ENCODE results near the gene EDA.
"Not testable (repeated sequence)": the region's sequence is repeated elsewhere in the genome, so short reads cannot be mapped to it uniquely, and the experiment has no call there.

The EDA gene

GRCh38 chrX:69748055-69748454 is 132.1 kb downstream of the EDA start:
- no peak for DNase-seq

GRCh38 chrX:69759921-69760625 is 144.2 kb downstream of the EDA start:
- DNase-seq = no peak

GRCh38 chrX:69761633-69762032 is 145.7 kb downstream of the EDA start:
- DNase-seq = no peak

DNA sequence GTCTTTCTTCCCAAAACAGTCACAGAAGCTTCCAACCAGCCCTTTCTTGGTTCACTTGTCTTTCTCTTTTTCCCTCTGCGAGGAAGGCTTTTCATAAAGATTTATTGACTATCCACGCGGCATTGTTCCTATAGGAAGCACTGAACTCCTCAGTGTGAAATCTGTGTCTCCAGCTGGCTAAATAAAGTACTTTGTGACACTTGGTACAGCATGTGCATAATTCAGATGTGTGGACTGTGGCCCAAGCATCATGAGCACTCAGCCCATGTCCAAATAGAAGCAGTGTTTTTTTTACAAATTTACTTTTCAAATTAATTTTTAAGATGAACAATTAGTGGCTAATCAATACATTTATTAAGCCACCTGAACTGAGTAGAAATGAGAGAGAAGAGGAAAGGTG is 146.4 kb downstream of the EDA start:
- no peak for DNase-seq

- no peak for DNase-seq
These were observed 177.5 kb downstream of the EDA start for GRCh38 chrX:69793260-69793935.

- no peak for DNase-seq
These were observed 179.8 kb downstream of the EDA start for GRCh38 chrX:69795702-69796101.

DNA sequence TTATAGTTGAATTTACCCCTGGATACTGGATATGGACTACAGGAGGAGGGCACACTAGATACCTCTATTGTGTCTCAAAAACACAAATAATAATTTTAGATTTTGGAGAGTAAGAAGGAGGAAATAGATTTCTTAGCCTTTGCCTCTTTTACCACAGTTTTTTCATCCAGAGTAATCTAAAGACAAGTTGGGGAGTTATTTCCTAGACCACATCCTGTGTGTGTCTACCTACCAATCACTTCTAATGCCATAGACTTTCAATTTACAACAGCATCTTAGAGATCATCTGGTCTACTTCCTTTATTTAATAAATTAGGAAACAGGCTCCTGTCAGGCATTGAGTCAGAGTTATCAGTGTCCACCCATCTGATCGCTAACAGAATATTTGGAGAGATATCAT is 191.5 kb downstream of the EDA start:
- DNase-seq = no peak

- DNase-seq = no peak
These were observed 192.5 kb downstream of the EDA start for GRCh38 chrX:69808375-69808774.

- no peak for DNase-seq
These were observed 197.8 kb downstream of the EDA start for GRCh38 chrX:69813677-69814076.

GRCh38 chrX:69815063-69815462 is 199.2 kb downstream of the EDA start:
- no peak for DNase-seq

DNA sequence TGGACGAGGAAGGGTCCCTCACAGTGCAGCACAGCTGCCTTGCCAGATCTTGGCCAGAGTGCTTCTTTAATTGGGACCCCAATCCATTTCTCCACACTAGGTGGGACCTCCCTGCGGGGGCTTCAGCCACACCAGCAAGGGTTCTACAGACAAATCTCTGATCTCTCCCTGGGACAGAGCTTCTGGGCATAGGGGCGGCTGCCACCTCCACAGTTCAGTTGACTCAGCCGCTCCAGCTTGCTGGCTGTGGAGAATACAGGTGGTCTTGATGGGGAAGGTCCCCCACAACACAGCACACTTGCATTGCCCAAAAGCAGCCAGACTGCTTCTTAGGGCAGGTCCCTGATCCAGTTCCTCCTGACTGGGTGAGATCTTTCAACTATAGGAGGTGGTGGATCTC is 199.6 kb downstream of the EDA start:
- no peak for DNase-seq

GRCh38 chrX:69844636-69845035 is 228.7 kb downstream of the EDA start:
- DNase-seq = no peak

DNA sequence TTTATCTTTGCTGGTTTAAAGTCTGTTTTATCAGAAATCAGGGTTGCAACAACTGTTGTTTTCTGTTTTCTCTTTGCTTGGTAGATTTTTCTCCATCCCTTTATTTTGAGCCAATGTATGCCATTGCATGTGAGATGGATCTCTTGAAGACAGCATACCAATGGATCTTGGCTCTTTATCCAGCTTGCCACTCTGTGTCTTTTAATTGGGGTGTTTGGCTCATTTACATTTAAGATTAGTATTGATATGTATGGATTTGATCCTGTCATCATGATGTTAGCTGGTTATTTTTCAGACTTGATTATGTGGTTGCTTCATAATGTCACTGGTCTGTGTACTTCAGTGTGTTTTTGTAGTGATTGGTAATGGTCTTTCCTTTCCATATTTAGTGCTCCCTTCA is 244.1 kb downstream of the EDA start:
- not testable (repeated sequence) for DNase-seq

- DNase-seq = no peak
These were observed 260.3 kb downstream of the EDA start for GRCh38 chrX:69876221-69876620.

DNA sequence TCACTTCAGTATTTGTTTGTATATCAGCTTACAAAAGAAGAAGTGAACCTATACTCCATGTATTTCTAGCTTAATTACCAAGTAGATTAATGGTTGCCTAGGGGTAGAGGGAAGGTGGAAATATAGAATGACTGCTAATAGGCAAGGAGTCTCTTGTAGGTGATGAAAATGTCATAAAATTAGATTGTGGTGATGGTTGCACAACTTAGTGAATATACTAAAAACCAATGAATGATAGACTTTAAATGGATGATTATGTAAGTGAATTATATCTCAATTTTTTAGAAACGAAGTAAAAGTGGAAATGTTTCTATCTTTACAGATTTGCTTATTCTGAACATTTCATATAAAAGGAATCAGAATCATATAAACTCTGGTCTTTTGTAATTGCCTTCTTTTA is 268.3 kb downstream of the EDA start:
- no peak for DNase-seq

DNA sequence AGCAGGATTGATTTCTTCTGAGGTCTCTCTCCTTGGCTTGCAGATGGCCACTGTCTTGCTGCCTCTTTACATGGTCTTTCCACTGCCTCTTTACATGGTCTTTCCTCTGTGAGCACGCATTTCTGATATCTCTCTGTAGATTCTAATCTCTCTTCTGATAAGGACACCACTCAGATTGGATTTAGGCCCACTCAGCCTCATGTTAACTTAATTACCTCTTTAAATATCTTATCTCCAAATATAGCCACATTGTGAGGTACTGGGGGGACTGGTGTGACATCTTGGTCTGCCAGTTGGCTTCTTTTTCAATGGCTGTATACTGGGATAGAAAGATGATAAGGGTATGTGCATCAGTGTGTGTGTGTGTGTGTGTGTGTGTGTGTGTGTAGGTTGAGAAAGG is 280.1 kb downstream of the EDA start:
- DNase-seq = no peak

DNA sequence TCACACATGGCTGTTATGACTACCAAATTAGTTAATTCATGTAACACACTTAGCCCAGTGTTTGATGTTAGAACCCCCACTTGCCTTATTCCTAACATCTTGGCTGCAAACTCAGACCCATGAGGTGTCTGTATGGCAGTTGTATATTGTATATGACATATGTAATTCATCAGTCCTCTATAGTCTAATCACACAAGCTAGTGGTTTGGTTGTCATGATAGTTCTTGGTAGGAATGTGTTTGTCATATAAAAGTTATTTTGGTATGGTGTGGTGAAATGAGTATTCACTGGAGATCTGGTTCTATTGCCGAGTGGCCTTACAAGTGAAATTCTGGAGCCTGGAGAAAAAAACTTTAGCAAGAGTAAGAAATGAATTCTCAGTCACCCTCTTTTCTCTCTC is 284.6 kb downstream of the EDA start:
- no peak for DNase-seq

- DNase-seq = no peak
These were observed 290.5 kb downstream of the EDA start for GRCh38 chrX:69906447-69906846.

GRCh38 chrX:69914781-69915180 is 298.9 kb downstream of the EDA start:
- no peak for DNase-seq

- no peak for DNase-seq
These were observed 303.8 kb downstream of the EDA start for GRCh38 chrX:69919749-69920148.

DNA sequence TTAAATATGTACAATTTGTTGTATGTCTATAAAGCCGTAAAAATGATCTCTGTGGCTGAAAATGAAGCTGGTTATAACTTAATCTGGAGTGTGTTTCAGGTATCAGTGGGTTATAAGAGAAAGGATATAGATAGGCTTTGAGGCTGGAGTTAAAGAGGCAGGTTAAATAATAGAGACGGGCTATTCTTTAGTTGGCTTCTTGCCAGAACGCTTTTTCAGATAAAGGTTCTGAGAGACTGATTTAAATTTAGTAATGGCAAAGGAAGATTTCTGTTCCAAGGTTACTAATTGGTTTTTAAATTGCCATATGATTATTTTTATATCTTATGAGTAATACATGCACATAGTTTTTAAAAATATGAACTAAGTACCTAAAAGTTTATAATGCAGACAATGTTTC is 316.4 kb downstream of the EDA start:
- DNase-seq = no peak

DNA sequence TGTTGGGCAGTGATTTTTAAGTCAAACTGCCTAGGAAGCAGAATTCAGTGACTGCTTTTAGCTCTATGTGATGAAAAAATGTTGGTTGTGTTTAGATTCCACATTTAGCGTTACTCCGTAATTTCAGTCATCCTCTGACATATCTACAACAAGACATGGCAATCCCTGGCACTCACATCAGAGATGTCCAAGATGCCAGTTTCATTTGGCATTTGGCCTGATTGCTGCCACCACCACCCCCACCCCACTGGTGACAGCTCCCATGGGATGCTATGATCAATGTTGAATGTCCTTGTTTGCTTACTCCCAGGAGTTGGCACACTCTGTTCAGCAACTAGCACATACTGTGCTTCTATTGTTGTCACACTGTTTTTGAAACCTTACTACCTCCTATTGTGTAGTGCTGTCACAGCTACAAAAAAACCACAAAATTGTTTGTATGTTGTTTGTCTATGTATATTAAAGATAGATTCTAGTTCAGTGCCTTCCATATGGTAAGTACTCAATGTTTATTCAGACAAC is 332.4 kb downstream of the EDA start:
- DNase-seq = no peak

DNA sequence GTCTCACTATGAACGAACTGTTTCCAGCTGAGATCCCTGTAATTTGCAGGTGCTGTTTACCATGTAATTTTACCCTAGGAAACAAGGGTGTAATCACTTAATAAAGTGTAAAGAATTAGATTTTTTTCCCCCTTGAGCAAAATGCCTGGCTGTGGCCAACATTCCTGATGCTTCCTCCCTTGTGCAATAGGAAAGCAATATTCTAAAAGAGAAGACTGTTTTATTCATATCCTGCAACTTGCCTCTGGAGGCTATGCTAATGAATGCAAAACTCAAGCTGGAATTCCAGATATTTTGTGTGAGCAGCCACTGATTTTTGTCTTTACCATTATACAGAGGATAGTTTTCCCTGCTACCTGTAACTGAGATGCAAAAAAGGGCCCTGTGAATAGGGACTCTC is 335.8 kb downstream of the EDA start:
- DNase-seq = no peak

GRCh38 chrX:69959712-69960111 is 343.8 kb downstream of the EDA start:
- DNase-seq = no peak
